HEK293 (cell line): ENCODE measurements around the gene LEF1.

Source experiments
- BCL11A ChIP-seq: fragments of 450-650 bp; formaldehyde crosslinking; IDR thresholded peaks from 2 replicates; pipeline ENCODE4 v1.5.1; 2016; ENCODE audit warnings: low read depth, missing biosample characterization, missing genetic modification characterization
- MZF1 ChIP-seq: fragments of 450-650 bp; formaldehyde crosslinking; IDR thresholded peaks from 2 replicates; pipeline ENCODE4 v1.5.1; 2017; ENCODE audit warnings: missing biosample characterization, missing genetic modification characterization, borderline replicate concordance
- PRDM2 ChIP-seq: fragments of 450-650 bp; formaldehyde crosslinking; IDR thresholded peaks from 2 replicates; pipeline ENCODE4 v1.5.1; 2016; ENCODE audit warnings: missing biosample characterization, missing genetic modification characterization, borderline replicate concordance
- ZBTB7A ChIP-seq: fragments of 450-650 bp; formaldehyde crosslinking; IDR thresholded peaks from 2 replicates; pipeline ENCODE4 v1.5.1; 2016; ENCODE audit warnings: low read depth, missing biosample characterization, missing genetic modification characterization
- ZNF707 ChIP-seq: fragments of 450-650 bp; formaldehyde crosslinking; IDR thresholded peaks from 2 replicates; pipeline ENCODE4 v1.5.1; 2016; ENCODE audit warnings: missing biosample characterization, missing genetic modification characterization
- TF ChIP-seq, protein P1 (sequence below): fragments of 450-650 bp; formaldehyde crosslinking; IDR thresholded peaks from 2 replicates; pipeline ENCODE4 v1.5.1; 2016; ENCODE audit warnings: missing biosample characterization, missing genetic modification characterization

DNA sequence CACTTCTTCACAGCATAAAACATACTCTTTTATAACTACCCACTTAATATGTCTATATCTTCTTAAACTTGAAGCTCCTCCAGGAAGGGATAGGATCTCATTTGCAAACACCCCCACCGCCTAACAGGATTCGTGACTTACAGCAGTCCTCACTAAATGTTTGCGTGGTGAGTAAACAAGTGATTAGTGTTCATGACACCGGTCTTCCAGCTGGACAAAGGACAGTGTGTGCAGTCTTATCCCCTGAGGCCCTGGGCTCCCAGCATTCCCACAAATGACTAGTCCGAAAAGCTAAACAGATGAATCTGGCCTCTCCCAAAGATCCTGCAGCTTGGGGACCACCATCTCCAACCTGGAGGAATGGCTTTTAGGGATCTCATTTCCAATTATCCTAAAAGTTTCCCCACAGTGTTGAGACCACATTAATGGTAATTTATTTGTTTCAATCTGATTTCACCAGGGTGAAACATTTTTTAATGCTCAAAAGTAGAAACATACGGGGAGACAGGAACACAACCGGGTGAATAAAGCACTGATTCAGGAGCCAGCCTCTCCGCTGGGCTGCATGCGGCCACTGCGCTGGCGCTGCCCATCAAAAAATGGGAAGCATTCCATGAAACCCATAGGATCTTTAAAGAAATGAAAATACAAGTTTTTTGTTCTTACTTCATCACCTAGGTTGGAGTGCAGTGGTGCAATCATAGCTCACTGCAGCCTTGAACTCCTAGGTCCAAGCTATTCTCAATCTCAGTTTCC, 109.9 kb downstream of the LEF1 start:
- TF ChIP-seq PRDM2 (no peak), MZF1 (no peak), ZBTB7A (tag by site-specific recombination) (no peak), ZNF707 (no peak), BCL11A (tag by site-specific recombination) (no peak)
- TF ChIP-seq, protein P1, sequence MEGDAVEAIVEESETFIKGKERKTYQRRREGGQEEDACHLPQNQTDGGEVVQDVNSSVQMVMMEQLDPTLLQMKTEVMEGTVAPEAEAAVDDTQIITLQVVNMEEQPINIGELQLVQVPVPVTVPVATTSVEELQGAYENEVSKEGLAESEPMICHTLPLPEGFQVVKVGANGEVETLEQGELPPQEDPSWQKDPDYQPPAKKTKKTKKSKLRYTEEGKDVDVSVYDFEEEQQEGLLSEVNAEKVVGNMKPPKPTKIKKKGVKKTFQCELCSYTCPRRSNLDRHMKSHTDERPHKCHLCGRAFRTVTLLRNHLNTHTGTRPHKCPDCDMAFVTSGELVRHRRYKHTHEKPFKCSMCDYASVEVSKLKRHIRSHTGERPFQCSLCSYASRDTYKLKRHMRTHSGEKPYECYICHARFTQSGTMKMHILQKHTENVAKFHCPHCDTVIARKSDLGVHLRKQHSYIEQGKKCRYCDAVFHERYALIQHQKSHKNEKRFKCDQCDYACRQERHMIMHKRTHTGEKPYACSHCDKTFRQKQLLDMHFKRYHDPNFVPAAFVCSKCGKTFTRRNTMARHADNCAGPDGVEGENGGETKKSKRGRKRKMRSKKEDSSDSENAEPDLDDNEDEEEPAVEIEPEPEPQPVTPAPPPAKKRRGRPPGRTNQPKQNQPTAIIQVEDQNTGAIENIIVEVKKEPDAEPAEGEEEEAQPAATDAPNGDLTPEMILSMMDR, result no peak
